ENCODE measurements around the gene CD79A.

CD79A gene

DNA sequence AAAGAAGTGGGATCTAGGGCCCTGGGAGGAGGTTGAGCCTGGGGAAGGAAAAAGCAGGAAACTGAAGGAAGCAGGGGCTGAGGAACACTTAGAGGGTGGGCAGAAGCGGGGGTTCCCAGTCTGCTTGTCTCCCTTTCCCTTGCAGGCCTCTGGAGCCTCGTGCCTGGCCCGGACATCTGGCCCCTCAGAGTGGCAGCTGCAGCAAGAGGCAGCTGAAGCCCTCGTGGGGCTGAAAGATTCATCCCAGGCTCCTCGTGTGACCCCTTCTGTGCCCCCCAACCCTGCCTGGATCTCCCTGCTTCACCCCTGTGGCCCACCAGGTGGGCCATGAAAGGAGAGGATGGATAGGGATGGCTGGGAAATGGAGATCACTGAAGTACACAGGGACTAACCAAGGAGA lies 26.7 kb upstream of the CD79A start:
- Histone ChIP-seq H3K9ac (ENCODE audit: low read length in 2 of 2) (no peak overlapping the region), H3K9me3 (ENCODE audit: control insufficient read depth in 2 of 2, low read length in 2 of 2) (no peaks in the 10 kb centered on the region), H3K4me1 (ENCODE audit: control insufficient read depth, insufficient read depth, low read length) (no peaks in the 10 kb centered on the region), H3K4me3 (ENCODE audit: low read length in 2 of 2) (no peak overlapping the region), H3K27me3 (ENCODE audit: control insufficient read depth in 1 of 2, insufficient read depth in 2 of 2, low read length in 2 of 2) (peaks cover 3 to 11% of the 10 kb centered on the region in 2 donors), H3K27ac (ENCODE audit: low read length) (no peak overlapping the region), H3K36me3 (ENCODE audit: control insufficient read depth in 2 of 2, insufficient read depth in 2 of 2, low read length in 2 of 2) (no peaks in the 10 kb centered on the region)

DNA sequence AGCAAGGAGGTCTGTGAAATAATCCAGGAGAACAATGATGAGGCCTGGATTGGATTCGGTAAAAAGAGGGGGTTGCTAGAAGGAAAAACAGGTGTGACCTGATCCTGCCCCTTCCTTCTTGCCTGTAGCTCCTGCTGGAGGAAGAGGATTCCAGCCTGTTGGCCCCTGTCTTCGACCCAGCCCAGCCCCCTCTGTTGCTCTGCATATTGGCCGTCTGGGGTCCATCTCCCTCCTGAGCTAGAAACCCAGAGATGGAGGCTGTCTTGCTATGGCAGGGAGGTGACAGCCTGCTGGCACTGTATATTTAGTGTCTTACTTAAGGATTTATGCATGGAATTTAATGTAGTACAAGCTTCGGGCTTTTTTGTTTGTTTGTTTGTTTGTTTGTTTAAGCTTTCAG lies 25.6 kb upstream of the CD79A start:
- H3K9ac ChIP-seq (ENCODE audit: low read length in 2 of 2) = no peak overlapping the region
- H3K4me3 ChIP-seq (ENCODE audit: low read length in 2 of 2) = no peak overlapping the region
- no peaks in the 10 kb centered on the region for H3K9me3 ChIP-seq (ENCODE audit: control insufficient read depth in 2 of 2, low read length in 2 of 2)
- H3K27me3 ChIP-seq (ENCODE audit: control insufficient read depth in 1 of 2, insufficient read depth in 2 of 2, low read length in 2 of 2) = peaks cover 3 to 11% of the 10 kb centered on the region in 2 donors
- H3K4me1 ChIP-seq (ENCODE audit: control insufficient read depth, insufficient read depth, low read length) = no peaks in the 10 kb centered on the region
- H3K27ac ChIP-seq (ENCODE audit: low read length) = no peak overlapping the region
- H3K36me3 ChIP-seq (ENCODE audit: control insufficient read depth in 2 of 2, insufficient read depth in 2 of 2, low read length in 2 of 2) = no peaks in the 10 kb centered on the region

DNA sequence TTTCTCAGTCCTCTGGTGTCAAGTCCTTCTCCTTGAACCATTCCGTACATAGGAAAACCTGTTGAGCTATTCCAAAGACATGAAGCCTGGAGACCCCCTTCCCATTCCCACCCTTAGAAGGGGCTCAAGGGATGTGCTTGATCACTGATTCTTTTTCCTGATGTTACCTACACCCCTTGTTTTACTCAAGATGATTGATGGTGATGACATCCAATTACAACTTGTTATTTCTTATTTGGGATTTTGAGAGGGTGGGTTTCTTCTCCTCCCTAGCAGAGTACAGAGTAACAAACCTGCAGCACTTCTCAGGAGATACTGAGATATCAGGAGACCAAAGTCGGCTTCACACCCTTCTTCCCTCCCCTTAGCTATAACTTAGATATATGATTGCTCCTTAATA lies 23.7 kb upstream of the CD79A start:
- Histone ChIP-seq H3K36me3 (ENCODE audit: control insufficient read depth in 2 of 2, insufficient read depth in 2 of 2, low read length in 2 of 2) (no peaks in the 10 kb centered on the region), H3K9me3 (ENCODE audit: control insufficient read depth in 2 of 2, low read length in 2 of 2) (no peaks in the 10 kb centered on the region), H3K9ac (ENCODE audit: low read length in 2 of 2) (no peak overlapping the region), H3K4me1 (ENCODE audit: control insufficient read depth, insufficient read depth, low read length) (no peaks in the 10 kb centered on the region), H3K27ac (ENCODE audit: low read length) (no peak overlapping the region), H3K27me3 (ENCODE audit: control insufficient read depth in 1 of 2, insufficient read depth in 2 of 2, low read length in 2 of 2) (peaks cover 0 to 8% of the 10 kb centered on the region in 2 donors), H3K4me3 (ENCODE audit: low read length in 2 of 2) (no peak overlapping the region)

DNA sequence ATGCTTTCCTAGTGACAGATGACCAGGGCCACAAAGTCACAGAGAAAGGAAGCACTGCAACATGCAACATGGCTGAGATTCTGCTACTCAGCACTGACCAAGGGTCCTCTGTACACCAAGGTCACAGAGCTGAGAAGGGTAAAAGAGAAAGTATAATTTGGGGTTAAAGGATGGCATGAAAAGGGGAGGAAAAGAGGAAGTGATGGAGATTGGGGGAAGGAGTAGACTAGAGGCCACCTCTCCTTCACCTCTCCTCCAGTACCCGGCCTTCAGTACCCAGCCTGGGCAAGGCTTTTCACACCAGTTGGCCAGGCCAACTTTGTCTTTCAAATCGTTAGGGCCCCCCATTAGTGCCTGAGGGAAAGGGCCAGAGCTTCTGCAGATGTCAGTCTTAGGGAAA lies 23.3 kb upstream of the CD79A start:
- Histone ChIP-seq H3K27me3 (ENCODE audit: control insufficient read depth in 1 of 2, insufficient read depth in 2 of 2, low read length in 2 of 2) (peaks cover 0 to 8% of the 10 kb centered on the region in 2 donors), H3K36me3 (ENCODE audit: control insufficient read depth in 2 of 2, insufficient read depth in 2 of 2, low read length in 2 of 2) (no peaks in the 10 kb centered on the region), H3K4me1 (ENCODE audit: control insufficient read depth, insufficient read depth, low read length) (no peaks in the 10 kb centered on the region), H3K9ac (ENCODE audit: low read length in 2 of 2) (no peak overlapping the region), H3K27ac (ENCODE audit: low read length) (no peak overlapping the region), H3K4me3 (ENCODE audit: low read length in 2 of 2) (no peak overlapping the region), H3K9me3 (ENCODE audit: control insufficient read depth in 2 of 2, low read length in 2 of 2) (no peaks in the 10 kb centered on the region)

DNA sequence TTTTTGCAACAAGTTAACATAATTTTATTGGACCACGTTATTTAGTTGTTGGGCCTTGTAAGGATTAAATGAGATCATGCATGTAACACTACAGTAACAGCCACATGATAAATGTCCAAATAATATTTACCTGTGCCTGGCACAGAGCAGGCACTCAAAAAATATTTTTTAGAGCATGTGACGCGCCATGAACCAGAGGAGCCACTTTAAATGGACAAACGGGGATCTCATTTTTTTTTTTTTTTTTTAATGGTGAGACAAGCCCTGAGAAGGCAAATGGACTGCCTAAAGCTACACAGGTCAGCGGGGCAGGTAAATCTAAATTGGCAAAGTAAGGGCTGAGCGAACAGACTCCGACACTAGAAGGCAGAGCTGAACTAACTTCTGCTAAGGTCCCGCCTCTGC lies 17.9 kb upstream of the CD79A start:
- peak overlapping the region; percentile 29 to 42 for H3K9ac ChIP-seq (ENCODE audit: low read length in 2 of 2)
- no peaks in the 10 kb centered on the region for H3K9me3 ChIP-seq (ENCODE audit: control insufficient read depth in 2 of 2, low read length in 2 of 2)
- H3K27me3 ChIP-seq (ENCODE audit: control insufficient read depth in 1 of 2, insufficient read depth in 2 of 2, low read length in 2 of 2) = peaks cover 0 to 3% of the 10 kb centered on the region in 2 donors
- peaks cover 21 to 25% of the 10 kb centered on the region in 2 donors for H3K36me3 ChIP-seq (ENCODE audit: control insufficient read depth in 2 of 2, insufficient read depth in 2 of 2, low read length in 2 of 2)
- H3K4me1 ChIP-seq (ENCODE audit: control insufficient read depth, insufficient read depth, low read length) = peaks cover 30% of the 10 kb centered on the region
- H3K4me3 ChIP-seq (ENCODE audit: low read length in 2 of 2) = peak overlapping the region; percentile 15 to 95
- H3K27ac ChIP-seq (ENCODE audit: low read length) = peak overlapping the region; percentile 99

DNA sequence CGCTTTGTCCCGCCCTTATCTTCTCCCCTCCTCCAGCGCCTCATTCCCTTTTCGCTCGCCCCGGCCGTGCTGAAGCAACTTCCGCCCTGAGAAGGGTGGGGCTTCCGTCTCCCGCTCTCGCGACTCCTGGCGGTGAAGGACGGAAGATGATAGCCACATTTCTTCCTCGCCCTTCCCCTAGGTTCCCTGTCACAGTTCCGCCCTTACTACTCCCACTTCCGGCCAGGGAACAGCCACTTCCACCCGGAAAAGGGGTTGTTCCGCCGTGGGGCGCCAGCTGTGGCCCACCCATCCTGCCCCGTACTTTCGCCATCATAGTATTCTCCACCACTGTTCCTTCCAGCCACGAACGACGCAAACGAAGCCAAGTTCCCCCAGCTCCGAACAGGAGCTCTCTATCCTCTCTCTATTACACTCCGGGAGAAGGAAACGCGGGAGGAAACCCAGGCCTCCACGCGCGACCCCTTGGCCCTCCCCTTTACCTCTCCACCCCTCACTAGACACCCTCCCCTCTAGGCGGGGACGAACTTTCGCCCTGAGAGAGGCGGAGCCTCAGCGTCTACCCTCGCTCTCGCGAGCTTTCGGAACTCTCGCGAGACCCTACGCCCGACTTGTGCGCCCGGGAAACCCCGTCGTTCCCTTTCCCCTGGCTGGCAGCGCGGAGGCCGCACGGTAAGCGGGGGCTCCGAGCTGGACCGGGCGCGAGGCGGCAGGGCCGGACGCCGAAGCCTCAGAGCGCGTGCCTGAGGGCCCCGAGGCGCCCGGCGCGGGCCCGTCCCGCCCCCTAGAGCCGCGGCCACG lies 17.3 kb upstream of the CD79A start, which contains the start of gene RPS19:
Gene RPS19, plus strand, starts transcription at position 638 of the 801 bp plus-strand sequence. CDS start 520 bp downstream, outside the sequence.
- peak within 1 kb of the TSS; percentile 87 to 98 for H3K9ac ChIP-seq (ENCODE audit: low read length in 2 of 2)
- peak within 1 kb of the TSS; percentile 99 for H3K27ac ChIP-seq (ENCODE audit: low read length)
- peaks cover 27 to 31% of the 10 kb centered on the region in 2 donors for H3K36me3 ChIP-seq (ENCODE audit: control insufficient read depth in 2 of 2, insufficient read depth in 2 of 2, low read length in 2 of 2)
- H3K27me3 ChIP-seq (ENCODE audit: control insufficient read depth in 1 of 2, insufficient read depth in 2 of 2, low read length in 2 of 2) = peaks cover 0 to 3% of the 10 kb centered on the region in 2 donors
- peaks cover 32% of the 10 kb centered on the region for H3K4me1 ChIP-seq (ENCODE audit: control insufficient read depth, insufficient read depth, low read length)
- H3K4me3 ChIP-seq (ENCODE audit: low read length in 2 of 2) = peak within 1 kb of the TSS; percentile 76 to 95
- no peaks in the 10 kb centered on the region for H3K9me3 ChIP-seq (ENCODE audit: control insufficient read depth in 2 of 2, low read length in 2 of 2)

DNA sequence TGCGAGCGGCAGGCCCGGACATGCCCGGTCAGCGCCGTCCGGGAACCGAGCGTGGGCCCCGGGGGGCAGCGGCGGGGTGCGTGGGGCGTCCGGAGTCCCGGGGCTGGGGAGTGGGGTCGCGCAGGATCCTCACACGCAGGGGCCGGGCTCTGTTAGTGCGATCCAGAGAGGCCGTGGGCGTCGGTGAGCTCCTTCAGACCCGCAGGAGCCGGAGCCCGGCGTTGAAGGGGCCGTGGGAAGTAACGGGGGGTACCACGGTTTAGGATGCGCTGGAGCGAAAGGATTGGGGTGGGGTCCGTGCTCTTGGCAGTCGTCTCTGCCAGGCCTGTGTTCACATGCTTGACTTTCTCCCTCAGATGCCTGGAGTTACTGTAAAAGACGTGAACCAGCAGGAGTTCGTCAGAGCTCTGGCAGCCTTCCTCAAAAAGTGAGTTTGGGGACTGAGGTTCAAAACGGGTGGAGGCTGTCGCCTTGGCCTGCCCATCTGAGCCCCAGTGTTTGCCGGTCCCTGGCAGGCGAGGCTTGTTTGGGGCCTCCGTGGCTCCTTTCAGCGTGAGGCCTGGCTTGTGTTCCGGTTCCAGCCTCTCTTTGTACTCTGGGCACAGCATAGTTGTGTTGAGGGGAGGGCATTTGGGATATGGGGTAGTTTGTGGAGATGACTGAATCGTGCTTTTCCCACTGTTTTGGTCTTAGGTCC lies 16.5 kb upstream of the CD79A start:
- Histone ChIP-seq H3K4me1 (ENCODE audit: control insufficient read depth, insufficient read depth, low read length) (peaks cover 32% of the 10 kb centered on the region), H3K27ac (ENCODE audit: low read length) (peak overlapping the region; percentile 99), H3K9ac (ENCODE audit: low read length in 2 of 2) (peak overlapping the region; percentile 87 to 98), H3K36me3 (ENCODE audit: control insufficient read depth in 2 of 2, insufficient read depth in 2 of 2, low read length in 2 of 2) (peaks cover 29 to 35% of the 10 kb centered on the region in 2 donors), H3K9me3 (ENCODE audit: control insufficient read depth in 2 of 2, low read length in 2 of 2) (no peaks in the 10 kb centered on the region), H3K27me3 (ENCODE audit: control insufficient read depth in 1 of 2, insufficient read depth in 2 of 2, low read length in 2 of 2) (no peaks in the 10 kb centered on the region), H3K4me3 (ENCODE audit: low read length in 2 of 2) (peak overlapping the region; percentile 76 to 95)

DNA sequence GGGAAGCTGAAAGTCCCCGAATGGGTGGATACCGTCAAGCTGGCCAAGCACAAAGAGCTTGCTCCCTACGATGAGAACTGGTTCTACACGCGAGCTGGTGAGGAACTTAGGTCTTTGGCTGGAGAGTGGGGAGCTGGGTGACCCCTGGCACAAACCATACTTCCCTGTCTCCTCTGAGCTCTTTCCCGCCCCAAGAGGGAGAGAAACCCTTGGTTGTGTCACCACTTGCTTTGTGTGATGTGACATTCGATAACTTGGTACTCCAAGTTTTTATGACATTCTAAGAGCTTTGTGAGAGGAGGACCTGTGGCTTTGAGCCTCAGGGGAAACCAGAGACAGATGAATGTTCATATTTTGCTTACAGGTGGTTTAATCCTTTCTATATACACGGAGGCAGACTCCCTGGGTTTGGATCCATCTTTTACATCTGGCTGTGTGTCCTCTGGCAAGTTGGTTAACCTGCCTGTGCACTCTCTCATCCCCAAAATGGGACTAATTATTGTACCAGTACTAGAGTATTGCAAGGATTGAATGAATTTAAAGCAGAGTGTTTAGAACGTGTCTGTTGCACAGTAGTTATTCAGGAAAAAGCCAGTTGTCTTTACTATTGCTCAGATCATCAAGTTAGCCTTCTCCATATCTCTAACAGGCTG lies 15.8 kb upstream of the CD79A start:
- peaks cover 32% of the 10 kb centered on the region for H3K4me1 ChIP-seq (ENCODE audit: control insufficient read depth, insufficient read depth, low read length)

DNA sequence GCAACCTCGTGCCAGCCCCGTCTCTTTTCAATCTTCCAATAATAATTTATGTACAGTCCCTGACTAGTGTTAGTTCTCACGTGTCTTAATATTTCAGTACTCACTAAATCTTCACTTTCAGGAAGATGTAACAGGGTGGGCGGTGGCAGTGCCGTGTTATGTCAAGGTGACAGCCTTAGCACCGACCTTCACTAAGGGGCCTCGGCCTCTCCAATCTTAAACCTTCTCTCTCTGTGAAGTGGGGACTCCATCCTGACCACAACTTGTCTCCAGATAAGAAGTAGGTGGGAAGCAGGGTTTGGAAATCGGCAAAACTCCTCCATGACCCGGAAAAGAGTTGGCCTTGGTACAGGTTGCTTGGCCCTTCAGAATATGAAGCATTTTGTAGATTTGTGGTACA lies 15.2 kb upstream of the CD79A start:
- Histone ChIP-seq H3K9ac (ENCODE audit: low read length in 2 of 2) (no peak overlapping the region), H3K27me3 (ENCODE audit: control insufficient read depth in 1 of 2, insufficient read depth in 2 of 2, low read length in 2 of 2) (no peaks in the 10 kb centered on the region), H3K4me3 (ENCODE audit: low read length in 2 of 2) (peak overlapping the region in 1 of 2 donors; percentile 95), H3K9me3 (ENCODE audit: control insufficient read depth in 2 of 2, low read length in 2 of 2) (no peaks in the 10 kb centered on the region), H3K4me1 (ENCODE audit: control insufficient read depth, insufficient read depth, low read length) (peaks cover 32% of the 10 kb centered on the region), H3K36me3 (ENCODE audit: control insufficient read depth in 2 of 2, insufficient read depth in 2 of 2, low read length in 2 of 2) (peaks cover 29 to 40% of the 10 kb centered on the region in 2 donors), H3K27ac (ENCODE audit: low read length) (no peak overlapping the region)

More for the DNA sequence above, 15.8 kb upstream of the CD79A start:
- Histone ChIP-seq H3K27me3 (ENCODE audit: control insufficient read depth in 1 of 2, insufficient read depth in 2 of 2, low read length in 2 of 2) (no peaks in the 10 kb centered on the region), H3K9ac (ENCODE audit: low read length in 2 of 2) (peak overlapping the region; percentile 87 to 98), H3K4me3 (ENCODE audit: low read length in 2 of 2) (peak overlapping the region; percentile 76 to 95), H3K36me3 (ENCODE audit: control insufficient read depth in 2 of 2, insufficient read depth in 2 of 2, low read length in 2 of 2) (peaks cover 29 to 37% of the 10 kb centered on the region in 2 donors), H3K27ac (ENCODE audit: low read length) (peak overlapping the region; percentile 11), H3K9me3 (ENCODE audit: control insufficient read depth in 2 of 2, low read length in 2 of 2) (no peaks in the 10 kb centered on the region)

DNA sequence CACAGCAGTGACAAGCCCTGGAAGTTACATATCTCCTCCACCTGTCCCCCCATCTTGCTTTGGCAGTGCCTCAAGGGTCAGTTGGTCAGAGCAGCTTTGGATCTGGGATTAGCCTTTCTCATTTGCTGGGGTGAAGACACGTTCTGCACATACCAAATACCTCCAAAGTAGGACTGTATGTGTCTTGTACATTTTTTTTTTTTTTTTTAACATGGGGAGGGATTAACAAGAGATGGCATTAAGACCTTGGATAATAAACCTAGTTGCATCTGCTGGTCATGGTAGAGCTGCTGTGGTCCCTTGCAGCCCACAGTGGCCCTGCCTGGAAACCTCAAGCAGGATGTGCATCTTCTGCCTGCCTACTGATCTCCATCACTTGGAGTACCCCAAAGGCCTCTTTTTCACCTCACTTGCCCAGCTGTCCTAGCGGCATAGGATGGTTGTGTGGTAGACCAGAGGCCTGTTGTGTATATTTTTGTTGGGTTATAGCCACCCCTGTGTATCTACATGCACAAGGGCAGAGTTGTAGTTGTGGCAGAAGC lies 14.6 kb upstream of the CD79A start:
- H3K36me3 ChIP-seq (ENCODE audit: control insufficient read depth in 2 of 2, insufficient read depth in 2 of 2, low read length in 2 of 2) = peaks cover 29 to 40% of the 10 kb centered on the region in 2 donors
- peak overlapping the region; percentile 1 to 29 for H3K9ac ChIP-seq (ENCODE audit: low read length in 2 of 2)

More for the DNA sequence above, 14.6 kb upstream of the CD79A start:
- Histone ChIP-seq H3K27me3 (ENCODE audit: control insufficient read depth in 1 of 2, insufficient read depth in 2 of 2, low read length in 2 of 2) (no peaks in the 10 kb centered on the region), H3K9me3 (ENCODE audit: control insufficient read depth in 2 of 2, low read length in 2 of 2) (no peaks in the 10 kb centered on the region), H3K4me1 (ENCODE audit: control insufficient read depth, insufficient read depth, low read length) (peaks cover 32% of the 10 kb centered on the region), H3K4me3 (ENCODE audit: low read length in 2 of 2) (no peak overlapping the region), H3K27ac (ENCODE audit: low read length) (no peak overlapping the region)

Data from stomach smooth muscle (tissue), 2 donors.